Left cardiac atrium (tissue), 4 donors: Measurements from ENCODE around the gene CACNA1B. TPM values are rescaled to one million over a fixed set of nuclear protein-coding genes. Genes with fewer than 3 reads are reported as not detected.

Experiments used
- ATAC-seq, 2 donors: fragments of 200-7000 bp; cut with Tn5 transposase; one replicate each; pipeline ENCODE4 v1.9.1; 2020; ENCODE audit warnings: mild to moderate bottlenecking in 2 of 2, moderate library complexity in 2 of 2
- DNase-seq: peaks from one replicate; pipeline ENCODE4 v3.0.0-alpha.2; 2020
- intact Hi-C, 2 donors: fragments of 100-400 bp; cut with DNase I; formaldehyde crosslinking; loops; one replicate each; pipeline versions ENCODE4 v1.14.1 to v1.15.1; 2022 to 2023
- total RNA-seq, 2 donors: library from RNA; stranded (reverse); fragmentation: NEBNext Ultra II Directional; extraction: Animal tissue kit (Norgen Biotek cat#: 25700); gene quantifications; one replicate each; pipeline ENCODE4 v1.2.1, GENCODE V29; 2021
- donor health status: DM: no; HTN: yes; CAD: no.
- donor health status: DM: no; HTN: yes; CAD: no; lungs with severe emphysema.
- donor health status: DM: yes; HTN: yes; CAD: no.
- donor health status: Dilated cardiomyopathy.

The CACNA1B gene
- total RNA-seq, 2 donors from 2014 or later = 0.39 to 0.56 TPM

GRCh38 chr9:138053996-138054752, 176.6 kb downstream of the CACNA1B start:
- intact Hi-C loops = no loop called here
- no peak for ATAC-seq
- DNase-seq = no peak

- ATAC-seq (no peak), DNase-seq (no peak)
- intact Hi-C loops = no loop called here
Observed at GRCh38 chr9:138057726-138058125, 180.1 kb downstream of the CACNA1B start.

GRCh38 chr9:138058181-138058580, 180.6 kb downstream of the CACNA1B start:
- intact Hi-C loops = no loop called here
- ATAC-seq = no peak
- DNase-seq = no peak

- intact Hi-C loops = no loop called here
- ATAC-seq (no peak), DNase-seq (no peak)
Observed at GRCh38 chr9:138059196-138059595, 181.6 kb downstream of the CACNA1B start.

GRCh38 chr9:138060365-138060764, 182.8 kb downstream of the CACNA1B start:
- DNase-seq = no peak
- no peak for ATAC-seq
- intact Hi-C loops = no loop called here

GRCh38 chr9:138060881-138061280, 183.3 kb downstream of the CACNA1B start:
- ATAC-seq (no peak), DNase-seq (no peak)
- intact Hi-C loops = no loop called here

- intact Hi-C loops = no loop called here
Observed at GRCh38 chr9:138061631-138062030, 184.0 kb downstream of the CACNA1B start.

GRCh38 chr9:138062196-138062595, 184.6 kb downstream of the CACNA1B start:
- ATAC-seq (no peak), DNase-seq (no peak)
- intact Hi-C loops = no loop called here

More at GRCh38 chr9:138061631-138062030, 184.0 kb downstream of the CACNA1B start:
- DNase-seq = no peak
- ATAC-seq = no peak

- DNase-seq (no peak), ATAC-seq (no peak)
- intact Hi-C loops = no loop called here
Observed at GRCh38 chr9:138063033-138063432, 185.5 kb downstream of the CACNA1B start.

GRCh38 chr9:138063785-138064184, 186.2 kb downstream of the CACNA1B start:
- ATAC-seq = no peak
- intact Hi-C loops = no loop called here
- DNase-seq = no peak

- intact Hi-C loops = no loop called here
- DNase-seq (no peak), ATAC-seq (no peak)
Observed at GRCh38 chr9:138064547-138064946, 187.0 kb downstream of the CACNA1B start.

GRCh38 chr9:138065287-138065686, 187.7 kb downstream of the CACNA1B start:
- DNase-seq (no peak), ATAC-seq (no peak)
- intact Hi-C loops = no loop called here

- no peak for DNase-seq
Observed at GRCh38 chr9:138066049-138066448, 188.5 kb downstream of the CACNA1B start.

GRCh38 chr9:138067613-138068367, 190.2 kb downstream of the CACNA1B start:
- DNase-seq (no peak), ATAC-seq (no peak)
- intact Hi-C loops = no loop called here

More at GRCh38 chr9:138066049-138066448, 188.5 kb downstream of the CACNA1B start:
- no peak for ATAC-seq
- intact Hi-C loops = no loop called here

- intact Hi-C loops = no loop called here
- no peak for DNase-seq
- ATAC-seq = no peak
Observed at GRCh38 chr9:138068601-138069035, 191.0 kb downstream of the CACNA1B start.

- no peak for DNase-seq
- no peak for ATAC-seq
- intact Hi-C loops = no loop called here
Observed at GRCh38 chr9:138069731-138070456, 192.3 kb downstream of the CACNA1B start.

GRCh38 chr9:138070815-138071214, 193.2 kb downstream of the CACNA1B start:
- ATAC-seq (no peak), DNase-seq (no peak)
- intact Hi-C loops = no loop called here

- intact Hi-C loops = no loop called here
- no peak for ATAC-seq
- no peak for DNase-seq
Observed at GRCh38 chr9:138071292-138071691, 193.7 kb downstream of the CACNA1B start.

GRCh38 chr9:138071731-138072130, 194.1 kb downstream of the CACNA1B start:
- DNase-seq = no peak

More at GRCh38 chr9:138071731-138072130, 194.1 kb downstream of the CACNA1B start:
- ATAC-seq = no peak
- intact Hi-C loops = no loop called here
